Adrenal gland (tissue), 12 donors: Measurements from ENCODE around the gene FUNDC1. TPM values are rescaled to one million over a fixed set of nuclear protein-coding genes. Genes with fewer than 3 reads are reported as not detected.
"Not testable (repeated sequence)": the region's sequence is repeated elsewhere in the genome, so short reads cannot be mapped to it uniquely, and the experiment has no call there.

Experiments
- DNase-seq, 7 donors: peaks; one replicate each; pipeline ENCODE4 v3.0.0-alpha.2; 2019 to 2020
- H3K27ac ChIP-seq, 5 donors: fragments of 200-600 bp; sonication (generic) in 4 of 5; 1 replicate in 3 of 5; 2 replicates in 2 of 5; pipeline versions ENCODE4 v1.5.1 to v1.8.0; 2016 to 2020; ENCODE audit warnings: mild to moderate bottlenecking in 1 of 5
- H3K27me3 ChIP-seq: fragments of 200-600 bp; 2 replicates; pipeline ENCODE4 v1.8.0; 2021
- H3K36me3 ChIP-seq, 2 donors: fragments of 200-600 bp; replicated peaks in 1 of 2; 1 replicate in 1 of 2; 2 replicates in 1 of 2; pipeline versions ENCODE4 v1.5.1 to v1.8.0; 2018 to 2022
- H3K4me1 ChIP-seq, 2 donors: fragments of 200-600 bp; replicated peaks in 1 of 2; 1 replicate in 1 of 2; 2 replicates in 1 of 2; pipeline versions ENCODE4 v1.5.1 to v1.8.0; 2018 to 2021
- H3K4me3 ChIP-seq, 4 donors: fragments of 200-600 bp; sonication (generic) in 3 of 4; one replicate each; pipeline ENCODE4 v1.5.1; 2016 to 2018
- H3K9me3 ChIP-seq, 3 donors: fragments of 200-600 bp; sonication (generic) in 1 of 3; replicated peaks in 1 of 3; 1 replicate in 2 of 3; 2 replicates in 1 of 3; pipeline versions ENCODE4 v1.5.1 to v1.8.0; 2016 to 2021
- POLR2A ChIP-seq, 2 donors: fragments of 450-650 bp; IDR thresholded peaks; one replicate each; pipeline ENCODE4 v1.6.1; 2017; ENCODE audit warnings: antibody characterized with exemption in 2 of 2, mild to moderate bottlenecking in 2 of 2, moderate library complexity in 1 of 2
- WGBS, 4 donors: extraction: QIAGEN DNeasy Blood & Tissue Kit in 2 of 4; methylation state at CpG; one replicate each; pipeline versions ENCODE4 v1.1.5 to v1.1.7; 2013 to 2017; 5-methylcytosine and 5-hydroxymethylcytosine counted together
- intact Hi-C, 2 donors: fragments of 100-400 bp; cut with DNase I; formaldehyde crosslinking; loops; one replicate each; pipeline versions ENCODE4 v1.14.1 to v1.15.0; 2022 to 2023
- polyA plus RNA-seq, 3 donors: library from polyadenylated mRNA; stranded (reverse); fragments of 200-250 nt in 2 of 3; fragments of 350-450 nt in 1 of 3; fragmentation: Illumina TruSeq in 1 of 3; extraction: RNeasy Lipid Tissue Mini Kit (QIAGEN cat#74804) in 1 of 3; gene quantifications; one replicate each; pipeline ENCODE4 v1.2.3, GENCODE V29; 2013 to 2014
- total RNA-seq, 9 donors: library from RNA; depleted of rRNA in 4 of 9; stranded (reverse); fragments of >200 nt in 4 of 9; fragments of 120-200 nt in 1 of 9; fragmentation: NEBNext Ultra II Directional in 1 of 9; extraction: Animal tissue kit (Norgen Biotek cat#: 25700) in 1 of 9; gene quantifications; one replicate each; pipeline versions ENCODE4 v1.1.0 to v1.2.4, GENCODE V29; 2013 to 2023
- TF ChIP-seq, protein P1 (sequence below), 6 experiments: fragments of 450-650 bp in 4 of 6; fragments of 200-600 bp in 2 of 6; sonication (generic) in 1 of 6; IDR thresholded peaks; 1 replicate in 5 of 6; 2 replicates in 1 of 6; pipeline versions ENCODE4 v1.5.1 to v1.8.0; 2016 to 2021; ENCODE audit warnings: antibody characterized with exemption in 6 of 6, mild to moderate bottlenecking in 2 of 6, moderate library complexity in 1 of 6
- donor health status: healthy with polysubstance abuse.
- donor health status: Bipolar disorder and iron deficiency.
- donor health status: DM: yes; HTN: yes; CAD: no.
- donor health status: DM: no; HTN: no; CAD: no.
- donor health status: DM: no; HTN: no; CAD: no.
- donor health status: DM: yes; HTN: yes; CAD: no.

The FUNDC1 gene
- total and polyA plus RNA-seq, 12 donors, result 5.0 to 39.2 (median 17.6) TPM

DNA sequence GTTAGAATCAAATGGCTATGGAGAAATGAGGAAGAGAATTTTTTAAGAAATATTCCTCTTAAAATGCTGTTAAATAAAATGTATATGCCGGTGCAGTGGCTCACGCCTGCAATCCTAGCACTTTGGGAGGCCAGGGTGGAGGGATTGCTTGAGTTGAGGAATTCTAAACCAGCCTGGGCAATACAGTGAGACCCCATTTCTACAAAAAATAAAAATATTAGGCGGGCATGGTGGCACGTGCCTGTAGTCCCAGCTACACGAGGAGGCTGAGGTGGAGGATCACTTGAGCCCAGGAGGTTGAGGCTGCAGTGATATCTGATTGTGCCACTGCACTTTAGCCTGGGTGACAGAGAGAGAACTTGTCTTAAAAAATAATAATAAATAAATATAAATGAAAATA, 7.9 kb upstream of the FUNDC1 start:
- intact Hi-C loops, result no loop called here
- no peaks in the 10 kb centered on the region for H3K27me3 ChIP-seq
- no peak overlapping the region for H3K4me3 ChIP-seq
- H3K36me3 ChIP-seq, result no peaks in the 10 kb centered on the region
- no peaks in the 10 kb centered on the region for H3K9me3 ChIP-seq
- no peak overlapping the region for H3K27ac ChIP-seq
- TF ChIP-seq, protein P1, sequence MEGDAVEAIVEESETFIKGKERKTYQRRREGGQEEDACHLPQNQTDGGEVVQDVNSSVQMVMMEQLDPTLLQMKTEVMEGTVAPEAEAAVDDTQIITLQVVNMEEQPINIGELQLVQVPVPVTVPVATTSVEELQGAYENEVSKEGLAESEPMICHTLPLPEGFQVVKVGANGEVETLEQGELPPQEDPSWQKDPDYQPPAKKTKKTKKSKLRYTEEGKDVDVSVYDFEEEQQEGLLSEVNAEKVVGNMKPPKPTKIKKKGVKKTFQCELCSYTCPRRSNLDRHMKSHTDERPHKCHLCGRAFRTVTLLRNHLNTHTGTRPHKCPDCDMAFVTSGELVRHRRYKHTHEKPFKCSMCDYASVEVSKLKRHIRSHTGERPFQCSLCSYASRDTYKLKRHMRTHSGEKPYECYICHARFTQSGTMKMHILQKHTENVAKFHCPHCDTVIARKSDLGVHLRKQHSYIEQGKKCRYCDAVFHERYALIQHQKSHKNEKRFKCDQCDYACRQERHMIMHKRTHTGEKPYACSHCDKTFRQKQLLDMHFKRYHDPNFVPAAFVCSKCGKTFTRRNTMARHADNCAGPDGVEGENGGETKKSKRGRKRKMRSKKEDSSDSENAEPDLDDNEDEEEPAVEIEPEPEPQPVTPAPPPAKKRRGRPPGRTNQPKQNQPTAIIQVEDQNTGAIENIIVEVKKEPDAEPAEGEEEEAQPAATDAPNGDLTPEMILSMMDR (IDR thresholded peaks at IDR 0.05), result no peak
- no peak for TF ChIP-seq POLR2A (IDR thresholded peaks at IDR 0.05)
- WGBS, 4 donors, result 79 to 87% (median 86%) methylated on average over 5 of the region's 5 CpGs
- DNase-seq, result no peak
- no peaks in the 10 kb centered on the region for H3K4me1 ChIP-seq

DNA sequence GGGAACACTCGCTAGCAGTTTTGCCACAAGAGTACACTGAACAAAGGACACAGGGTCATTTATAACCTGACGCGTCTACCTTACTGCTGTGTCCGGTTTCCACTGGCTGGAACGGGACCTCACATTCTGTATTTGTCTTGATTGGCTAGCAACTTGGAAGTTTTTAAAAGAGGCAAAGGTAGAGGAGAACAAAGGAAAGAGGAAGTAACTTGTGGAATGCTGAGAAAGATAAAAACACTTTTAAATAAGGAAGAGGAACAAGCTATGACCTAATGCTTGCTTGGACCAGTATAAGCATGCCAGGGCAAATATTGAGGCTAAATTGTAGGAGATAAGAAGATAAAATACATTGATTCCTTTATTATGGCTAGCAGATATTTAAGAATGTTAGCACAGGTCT, 2.8 kb upstream of the FUNDC1 start:
- H3K27ac ChIP-seq, H3K36me3 ChIP-seq, H3K4me1 ChIP-seq, H3K9me3 ChIP-seq, DNase-seq, H3K27me3 ChIP-seq, H3K4me3 ChIP-seq, intact Hi-C loops: not testable (repeated sequence)
- 59 to 72% (median 64%) methylated on average over 5 of the region's 5 CpGs for WGBS, 4 donors

DNA sequence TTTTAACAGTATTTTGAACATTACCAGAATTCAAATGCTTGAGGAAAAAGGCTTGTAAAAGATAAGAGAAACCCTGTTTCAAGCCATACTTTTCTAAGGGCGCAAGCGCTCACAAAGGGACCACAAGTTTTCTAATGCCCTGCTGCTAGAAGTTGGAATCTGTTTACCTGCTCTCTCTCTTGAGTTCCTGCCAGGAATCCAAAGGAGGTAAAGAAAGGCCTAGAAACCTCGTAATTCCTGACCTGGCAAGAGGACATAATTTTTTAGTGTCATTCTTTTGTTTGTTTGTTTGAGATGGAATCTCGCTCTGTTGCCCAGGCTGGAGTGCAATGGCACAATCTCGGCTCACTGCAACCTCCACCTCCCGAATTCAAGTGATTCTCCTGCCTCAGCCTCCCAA, 1.4 kb upstream of the FUNDC1 start:
- H3K27ac ChIP-seq, result no peak overlapping the region
- 89 to 95% (median 93%) methylated on average over 6 of the region's 6 CpGs for WGBS, 4 donors
- H3K9me3 ChIP-seq, result no peaks in the 10 kb centered on the region
- no peak for DNase-seq
- H3K27me3 ChIP-seq, result no peaks in the 10 kb centered on the region
- intact Hi-C loops, result no loop called here
- H3K4me3 ChIP-seq, result no peak overlapping the region
- no peak for TF ChIP-seq POLR2A (IDR thresholded peaks at IDR 0.05)
- TF ChIP-seq, protein P1 (IDR thresholded peaks at IDR 0.05), result no peak
- no peaks in the 10 kb centered on the region for H3K4me1 ChIP-seq
- H3K36me3 ChIP-seq, result no peaks in the 10 kb centered on the region

DNA sequence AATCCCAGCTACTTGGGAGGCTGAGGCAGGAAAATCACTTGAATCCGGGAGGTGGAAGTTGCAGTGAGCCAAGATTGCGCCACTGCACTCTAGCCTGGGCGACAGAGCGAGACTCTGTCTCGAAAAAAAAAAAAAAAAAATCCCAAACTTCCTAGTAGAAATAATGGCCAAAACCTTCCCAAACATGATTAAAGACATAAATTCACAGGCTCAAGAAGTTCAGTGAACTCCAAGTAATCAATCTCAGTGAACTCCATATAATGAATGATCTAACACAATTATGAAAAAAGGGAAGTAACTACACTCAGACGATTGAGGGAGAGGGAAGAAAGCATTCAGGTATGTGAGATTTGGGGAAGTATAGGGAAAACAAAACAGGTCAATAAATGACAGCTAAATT, 6.5 kb downstream of the FUNDC1 start:
- H3K4me3 ChIP-seq, result no peak overlapping the region
- intact Hi-C loops, result no loop called here
- TF ChIP-seq POLR2A (IDR thresholded peaks at IDR 0.05), result no peak
- TF ChIP-seq, protein P1 (IDR thresholded peaks at IDR 0.05), result no peak
- 77 to 86% (median 85%) methylated on average over 6 of the region's 6 CpGs for WGBS, 4 donors
- H3K9me3 ChIP-seq, result no peaks in the 10 kb centered on the region
- no peaks in the 10 kb centered on the region for H3K27me3 ChIP-seq
- no peak overlapping the region for H3K27ac ChIP-seq
- DNase-seq, result no peak
- H3K36me3 ChIP-seq, result peaks cover 0 to 6% of the 10 kb centered on the region in 2 donors
- H3K4me1 ChIP-seq, result no peaks in the 10 kb centered on the region

DNA sequence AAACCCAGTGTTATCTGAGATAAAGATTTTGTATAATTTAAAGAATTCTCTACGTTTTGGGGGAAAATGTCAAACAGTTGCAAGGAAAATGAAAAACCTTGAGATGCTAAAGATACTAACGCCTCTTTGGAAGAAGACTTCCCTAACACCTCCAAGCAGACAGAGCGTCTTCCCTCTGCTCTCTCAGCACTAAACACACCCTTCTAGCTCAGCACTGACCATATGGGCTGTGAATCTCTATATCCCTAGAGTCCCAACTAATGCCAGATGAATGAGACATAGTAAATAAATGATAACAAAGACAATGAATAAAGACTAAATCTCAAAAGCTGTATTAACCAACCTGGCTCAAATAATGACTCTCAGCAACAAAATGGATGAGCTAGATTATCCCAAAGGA, 13.3 kb downstream of the FUNDC1 start:
- DNase-seq, result no peak
- no peak overlapping the region for H3K27ac ChIP-seq
- H3K4me3 ChIP-seq, result no peak overlapping the region
- no peaks in the 10 kb centered on the region for H3K27me3 ChIP-seq
- H3K9me3 ChIP-seq, result no peaks in the 10 kb centered on the region
- no peaks in the 10 kb centered on the region for H3K36me3 ChIP-seq
- intact Hi-C loops, result no loop called here
- no peak for TF ChIP-seq POLR2A (IDR thresholded peaks at IDR 0.05)
- TF ChIP-seq, protein P1 (IDR thresholded peaks at IDR 0.05), result no peak
- WGBS, 4 donors, result 81 to 85% (median 83%) methylated on average over 3 of the region's 3 CpGs
- H3K4me1 ChIP-seq, result no peaks in the 10 kb centered on the region
